GM18951 (cell line): ENCODE results near the gene SNTG2.

Experiments
- POLR2A ChIP-seq: IDR thresholded peaks from 4 replicates; pipeline ENCODE4 v1.6.1; 2011; ENCODE audit warnings: mild to moderate bottlenecking; ENCODE audit not compliant: insufficient read length, insufficient read depth; ENCODE audit errors: extremely low read depth
- in situ Hi-C: fragments of 300-500 bp; cut with MboI; formaldehyde crosslinking; loops from one replicate; pipeline ENCODE4 v1.12.0; 2022; ENCODE audit warnings: low sequenced_read_pairs, mixed read lengths, inconsistent platforms; ENCODE audit not compliant: unreplicated experiment

SNTG2 gene

GRCh38 chr2:1154710-1155594 is 204.3 kb downstream of the SNTG2 start:
- in situ Hi-C loops: no loop called here
- TF ChIP-seq POLR2A: no peak

GRCh38 chr2:1156059-1156458 is 205.4 kb downstream of the SNTG2 start:
- in situ Hi-C loops: no loop called here
- no peak for TF ChIP-seq POLR2A

GRCh38 chr2:1156531-1156930 is 205.9 kb downstream of the SNTG2 start:
- in situ Hi-C loops: no loop called here
- TF ChIP-seq POLR2A: no peak

GRCh38 chr2:1157107-1157506 is 206.5 kb downstream of the SNTG2 start:
- in situ Hi-C loops: no loop called here

GRCh38 chr2:1159013-1159412 is 208.4 kb downstream of the SNTG2 start:
- in situ Hi-C loops: no loop called here
- no peak for TF ChIP-seq POLR2A

More at GRCh38 chr2:1157107-1157506, 206.5 kb downstream of the SNTG2 start:
- TF ChIP-seq POLR2A: no peak

GRCh38 chr2:1162246-1162645 is 211.6 kb downstream of the SNTG2 start:
- in situ Hi-C loops: no loop called here
- TF ChIP-seq POLR2A: no peak

GRCh38 chr2:1162768-1163584 is 212.3 kb downstream of the SNTG2 start:
- no peak for TF ChIP-seq POLR2A
- in situ Hi-C loops: no loop called here

GRCh38 chr2:1166976-1167375 is 216.3 kb downstream of the SNTG2 start:
- in situ Hi-C loops: no loop called here
- no peak for TF ChIP-seq POLR2A

GRCh38 chr2:1168846-1169245 is 218.2 kb downstream of the SNTG2 start:
- in situ Hi-C loops: no loop called here

GRCh38 chr2:1169291-1169949 is 218.8 kb downstream of the SNTG2 start:
- in situ Hi-C loops: no loop called here
- TF ChIP-seq POLR2A: no peak

More at GRCh38 chr2:1168846-1169245, 218.2 kb downstream of the SNTG2 start:
- no peak for TF ChIP-seq POLR2A

GRCh38 chr2:1170241-1170640 is 219.6 kb downstream of the SNTG2 start:
- TF ChIP-seq POLR2A: no peak
- in situ Hi-C loops: no loop called here

- in situ Hi-C loops: no loop called here
- no peak for TF ChIP-seq POLR2A
These were observed 220.1 kb downstream of the SNTG2 start for GRCh38 chr2:1170711-1171110.

GRCh38 chr2:1173528-1173927 is 222.9 kb downstream of the SNTG2 start:
- in situ Hi-C loops: no loop called here

GRCh38 chr2:1181893-1182292 is 231.2 kb downstream of the SNTG2 start:
- TF ChIP-seq POLR2A: no peak
- in situ Hi-C loops: no loop called here

More at GRCh38 chr2:1173528-1173927, 222.9 kb downstream of the SNTG2 start:
- TF ChIP-seq POLR2A: no peak

- in situ Hi-C loops: no loop called here
- TF ChIP-seq POLR2A: no peak
These were observed 232.7 kb downstream of the SNTG2 start for GRCh38 chr2:1183300-1183699.
